Endodermal cell (in vitro differentiated cells): ENCODE results near the gene LPP. TPM values are rescaled to one million over a fixed set of nuclear protein-coding genes. Genes with fewer than 3 reads are reported as not detected.

Experiments used
- DNase-seq: peaks from one replicate; pipeline ENCODE4 v3.0.0-alpha.2; 2017
- H3K27ac ChIP-seq: 2 replicates; pipeline ENCODE4 v1.5.1; 2013; ENCODE audit warnings: mild to moderate bottlenecking, low read depth, low read length, moderate library complexity
- H3K27me3 ChIP-seq: 2 replicates; pipeline ENCODE4 v1.6.1; 2013; ENCODE audit warnings: mild to moderate bottlenecking, low read length, moderate library complexity; ENCODE audit not compliant: insufficient read depth, control insufficient read depth, poor library complexity, severe bottlenecking
- H3K36me3 ChIP-seq: 2 replicates; pipeline ENCODE4 v1.7.0; 2013; ENCODE audit warnings: mild to moderate bottlenecking, low read length, moderate library complexity; ENCODE audit not compliant: control insufficient read depth, insufficient read depth
- H3K4me1 ChIP-seq: one replicate; pipeline ENCODE4 v1.7.0; 2013; ENCODE audit warnings: low read length; ENCODE audit not compliant: control insufficient read depth, insufficient read depth
- H3K4me3 ChIP-seq: 2 replicates; pipeline ENCODE4 v1.5.1; 2013; ENCODE audit warnings: mild to moderate bottlenecking, low read length, moderate library complexity
- H3K9ac ChIP-seq: 2 replicates; pipeline ENCODE4 v1.6.1; 2013; ENCODE audit warnings: mild to moderate bottlenecking, low read length, moderate library complexity; ENCODE audit not compliant: poor library complexity, severe bottlenecking; ENCODE audit errors: extremely low read depth
- H3K9me3 ChIP-seq: 2 replicates; pipeline ENCODE4 v1.6.1; 2013; ENCODE audit warnings: mild to moderate bottlenecking, low read length, moderate library complexity; ENCODE audit not compliant: control insufficient read depth
- H3K27ac Mint-ChIP-seq: 2 replicates; pipeline ENCODE4 v1.8.0; 2020; ENCODE audit warnings: mixed read lengths
- H3K27me3 Mint-ChIP-seq: 2 replicates; pipeline ENCODE4 v1.8.0; 2021; ENCODE audit warnings: mild to moderate bottlenecking, mixed read lengths; ENCODE audit not compliant: insufficient read depth
- H3K36me3 Mint-ChIP-seq: 2 replicates; pipeline ENCODE4 v1.8.0; 2020; ENCODE audit warnings: low read depth, mixed read lengths
- H3K4me1 Mint-ChIP-seq: 2 replicates; pipeline ENCODE4 v1.8.0; 2020; ENCODE audit warnings: mixed read lengths
- H3K4me3 Mint-ChIP-seq: 2 replicates; pipeline ENCODE4 v1.8.0; 2020; ENCODE audit warnings: mild to moderate bottlenecking, moderate library complexity, mixed read lengths
- H3K9me3 Mint-ChIP-seq: 2 replicates; pipeline ENCODE4 v1.8.0; 2020; ENCODE audit warnings: mild to moderate bottlenecking, mixed read lengths
- WGBS, 2 experiments: methylation state at CpG; one replicate each; pipeline versions ENCODE4 v1.1.5 to v1.1.7; 2013; ENCODE audit warnings: missing lambda C conversion rate in 2 of 2, mixed read lengths in 1 of 2; ENCODE audit not compliant: insufficient coverage in 1 of 2, insufficient read length in 1 of 2; 5-methylcytosine and 5-hydroxymethylcytosine counted together
- total RNA-seq, 2 donors: library from RNA; stranded (reverse); fragmentation: NEBNext Ultra II Directional in 1 of 2; extraction: Animal tissue kit (Norgen Biotek cat#: 25700) in 1 of 2; gene quantifications; 2 replicates in 1 of 2; 3 replicates in 1 of 2; pipeline ENCODE4 v1.2.1, GENCODE V29; 2021
- TF ChIP-seq, protein P1 (sequence below): fragments of 200-600 bp; sonication (generic); conservative IDR thresholded peaks from 2 replicates; pipeline ENCODE4 v1.5.0; 2021; ENCODE audit warnings: antibody characterized with exemption, mild to moderate bottlenecking

LPP gene
- total RNA-seq, 2 donors from 2014 or later, result 78.0 to 105 TPM

DNA sequence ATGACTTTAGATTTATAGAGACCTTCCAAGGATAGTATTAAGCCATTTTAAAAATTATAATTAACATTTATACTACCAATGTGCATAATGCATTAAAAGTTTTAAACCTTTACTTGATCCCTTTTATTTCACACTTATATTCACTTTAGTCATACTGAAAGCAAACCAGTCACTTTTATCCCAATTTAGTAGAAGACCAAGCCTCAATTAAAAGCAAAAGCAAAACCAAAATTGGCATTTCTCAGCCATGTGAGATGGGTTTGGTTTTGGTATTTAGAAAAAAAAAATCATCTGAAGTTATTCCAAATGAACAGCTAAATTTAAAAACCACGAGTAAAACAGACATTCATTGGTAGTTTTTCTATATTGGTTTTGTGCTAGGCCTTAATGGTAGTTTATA, 249.4 kb downstream of the LPP start:
- H3K36me3 Mint-ChIP-seq, result peaks cover 11% of the 10 kb centered on the region
- H3K4me3 Mint-ChIP-seq, result no peak overlapping the region
- TF ChIP-seq, protein P1, sequence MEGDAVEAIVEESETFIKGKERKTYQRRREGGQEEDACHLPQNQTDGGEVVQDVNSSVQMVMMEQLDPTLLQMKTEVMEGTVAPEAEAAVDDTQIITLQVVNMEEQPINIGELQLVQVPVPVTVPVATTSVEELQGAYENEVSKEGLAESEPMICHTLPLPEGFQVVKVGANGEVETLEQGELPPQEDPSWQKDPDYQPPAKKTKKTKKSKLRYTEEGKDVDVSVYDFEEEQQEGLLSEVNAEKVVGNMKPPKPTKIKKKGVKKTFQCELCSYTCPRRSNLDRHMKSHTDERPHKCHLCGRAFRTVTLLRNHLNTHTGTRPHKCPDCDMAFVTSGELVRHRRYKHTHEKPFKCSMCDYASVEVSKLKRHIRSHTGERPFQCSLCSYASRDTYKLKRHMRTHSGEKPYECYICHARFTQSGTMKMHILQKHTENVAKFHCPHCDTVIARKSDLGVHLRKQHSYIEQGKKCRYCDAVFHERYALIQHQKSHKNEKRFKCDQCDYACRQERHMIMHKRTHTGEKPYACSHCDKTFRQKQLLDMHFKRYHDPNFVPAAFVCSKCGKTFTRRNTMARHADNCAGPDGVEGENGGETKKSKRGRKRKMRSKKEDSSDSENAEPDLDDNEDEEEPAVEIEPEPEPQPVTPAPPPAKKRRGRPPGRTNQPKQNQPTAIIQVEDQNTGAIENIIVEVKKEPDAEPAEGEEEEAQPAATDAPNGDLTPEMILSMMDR, result no peak
- Histone ChIP-seq H3K4me3 (no peak overlapping the region), H3K4me1 (no peaks in the 10 kb centered on the region), H3K9me3 (no peaks in the 10 kb centered on the region), H3K9ac (no peak overlapping the region), H3K36me3 (peaks cover 34% of the 10 kb centered on the region), H3K27ac (no peak overlapping the region), H3K27me3 (no peaks in the 10 kb centered on the region)
- 96 to 100% methylated on average over 1 of the region's 1 CpG for WGBS, 2 experiments
- DNase-seq, result no peak
- peaks cover 5% of the 10 kb centered on the region for H3K4me1 Mint-ChIP-seq
- H3K9me3 Mint-ChIP-seq, result no peaks in the 10 kb centered on the region
- H3K27ac Mint-ChIP-seq, result no peak overlapping the region
- H3K27me3 Mint-ChIP-seq, result no peaks in the 10 kb centered on the region

DNA sequence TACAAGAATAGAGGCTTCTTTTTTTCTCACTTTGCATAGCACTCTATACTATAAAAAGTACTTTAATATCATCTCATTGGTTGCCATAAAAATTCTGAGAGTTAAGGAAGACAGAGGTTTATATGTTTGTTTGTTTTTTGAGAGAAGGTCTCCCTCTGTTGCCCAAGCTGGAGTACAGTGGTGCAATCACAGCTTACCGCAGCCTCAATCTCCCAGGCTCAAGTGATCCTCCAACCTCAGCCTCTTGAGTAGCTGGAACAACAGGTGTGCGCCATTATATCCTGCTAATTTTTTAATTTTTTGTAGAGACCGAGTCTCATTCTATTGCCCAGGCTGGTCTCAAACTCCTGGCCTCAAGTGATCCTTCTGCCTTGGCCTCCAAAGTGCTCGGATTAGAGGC, 250.2 kb downstream of the LPP start:
- H3K36me3 ChIP-seq, result peaks cover 35% of the 10 kb centered on the region
- 96% methylated on average over 4 of the region's 4 CpGs for WGBS, 2 experiments
- DNase-seq, result no peak
- H3K4me3 ChIP-seq, result no peak overlapping the region
- no peaks in the 10 kb centered on the region for H3K27me3 Mint-ChIP-seq
- H3K9ac ChIP-seq, result no peak overlapping the region
- H3K9me3 ChIP-seq, result no peaks in the 10 kb centered on the region
- H3K27me3 ChIP-seq, result no peaks in the 10 kb centered on the region
- H3K4me3 Mint-ChIP-seq, result no peak overlapping the region
- H3K27ac Mint-ChIP-seq, result no peak overlapping the region
- H3K9me3 Mint-ChIP-seq, result no peaks in the 10 kb centered on the region
- H3K27ac ChIP-seq, result no peak overlapping the region
- TF ChIP-seq, protein P1, result no peak
- no peaks in the 10 kb centered on the region for H3K4me1 ChIP-seq
- peaks cover 11% of the 10 kb centered on the region for H3K36me3 Mint-ChIP-seq
- H3K4me1 Mint-ChIP-seq, result peaks cover 5% of the 10 kb centered on the region

DNA sequence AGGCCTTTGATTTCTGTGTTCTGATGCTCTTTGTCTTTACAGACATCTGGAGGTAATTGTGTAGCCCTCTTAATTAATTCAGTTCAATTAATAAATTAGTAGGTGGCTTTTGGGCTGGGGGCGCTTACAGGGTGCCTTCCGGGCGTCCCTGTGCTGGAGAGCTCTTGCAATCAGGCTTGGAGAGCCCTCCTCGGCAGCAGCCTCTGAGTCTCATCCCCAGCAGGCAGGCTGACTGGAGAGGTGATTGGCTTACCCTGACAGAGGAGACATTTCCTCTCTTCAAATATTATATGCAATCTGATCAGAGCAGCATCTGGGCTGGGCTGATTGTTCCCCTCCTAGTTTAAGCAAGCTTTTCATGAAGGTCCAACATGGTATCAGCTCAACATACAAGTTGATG, 250.7 kb downstream of the LPP start:
- 90 to 100% methylated on average over 3 to 4 of the region's 4 CpGs for WGBS, 2 experiments
- peaks cover 38% of the 10 kb centered on the region for H3K36me3 ChIP-seq
- Mint-ChIP-seq H3K4me1 (peaks cover 5% of the 10 kb centered on the region), H3K4me3 (no peak overlapping the region), H3K27me3 (no peaks in the 10 kb centered on the region), H3K36me3 (peaks cover 11% of the 10 kb centered on the region), H3K9me3 (no peaks in the 10 kb centered on the region), H3K27ac (no peak overlapping the region)
- H3K9me3 ChIP-seq, result no peaks in the 10 kb centered on the region
- H3K4me1 ChIP-seq, result no peaks in the 10 kb centered on the region
- DNase-seq, result no peak
- H3K27me3 ChIP-seq, result no peaks in the 10 kb centered on the region
- no peak overlapping the region for H3K4me3 ChIP-seq
- TF ChIP-seq, protein P1, result no peak
- H3K9ac ChIP-seq, result no peak overlapping the region
- no peak overlapping the region for H3K27ac ChIP-seq
